GM12801 (cell line): ENCODE results near the gene NCOA7.

ENCODE experiments used
- TF ChIP-seq, protein P1 (sequence below): IDR thresholded peaks from one replicate; pipeline ENCODE4 v1.5.1; 2011; ENCODE audit warnings: control low read depth; ENCODE audit not compliant: insufficient read length; ENCODE audit errors: extremely low read depth

The NCOA7 gene

DNA sequence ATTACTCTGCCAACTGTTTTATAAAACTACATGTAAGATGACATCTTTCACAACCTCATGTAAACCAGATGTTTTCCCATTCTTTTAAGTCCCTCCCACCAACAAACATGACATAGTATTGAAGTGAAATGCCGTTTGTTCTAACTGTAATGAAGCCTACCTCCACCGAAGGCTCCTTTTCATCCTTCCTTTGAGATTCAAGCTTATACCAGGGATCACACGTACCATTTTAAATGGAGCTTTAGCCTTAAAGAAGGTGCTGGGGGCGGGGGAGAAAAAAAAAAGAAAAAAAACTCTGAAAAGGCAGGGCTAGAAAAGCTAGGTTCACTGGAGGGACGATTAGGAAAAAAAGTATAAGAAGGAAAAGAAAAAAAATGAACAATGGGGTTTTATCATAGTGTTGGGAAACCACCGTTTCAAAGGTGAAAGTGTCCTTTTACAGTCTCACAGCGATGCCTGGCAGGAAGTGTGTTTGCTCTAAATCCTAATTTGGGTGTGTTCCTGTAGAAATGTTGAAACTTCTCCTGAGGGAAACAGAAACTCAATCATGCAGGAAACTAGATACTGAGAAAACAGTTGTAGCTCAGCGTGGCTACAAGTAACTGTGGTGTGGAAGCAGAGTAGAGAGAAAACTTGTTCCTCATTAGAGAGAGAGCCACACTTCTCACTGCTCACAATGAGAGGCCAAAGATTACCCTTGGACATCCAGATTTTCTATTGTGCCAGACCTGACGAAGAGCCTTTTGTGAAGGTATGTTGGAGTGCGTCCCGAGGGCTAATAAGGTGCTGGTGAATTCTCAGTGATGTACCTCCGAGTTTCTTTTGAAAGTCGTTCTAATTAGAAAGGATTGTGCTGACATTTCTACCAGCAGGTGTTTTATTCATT, 128.2 kb downstream of the NCOA7 start:
- TF ChIP-seq, protein P1, sequence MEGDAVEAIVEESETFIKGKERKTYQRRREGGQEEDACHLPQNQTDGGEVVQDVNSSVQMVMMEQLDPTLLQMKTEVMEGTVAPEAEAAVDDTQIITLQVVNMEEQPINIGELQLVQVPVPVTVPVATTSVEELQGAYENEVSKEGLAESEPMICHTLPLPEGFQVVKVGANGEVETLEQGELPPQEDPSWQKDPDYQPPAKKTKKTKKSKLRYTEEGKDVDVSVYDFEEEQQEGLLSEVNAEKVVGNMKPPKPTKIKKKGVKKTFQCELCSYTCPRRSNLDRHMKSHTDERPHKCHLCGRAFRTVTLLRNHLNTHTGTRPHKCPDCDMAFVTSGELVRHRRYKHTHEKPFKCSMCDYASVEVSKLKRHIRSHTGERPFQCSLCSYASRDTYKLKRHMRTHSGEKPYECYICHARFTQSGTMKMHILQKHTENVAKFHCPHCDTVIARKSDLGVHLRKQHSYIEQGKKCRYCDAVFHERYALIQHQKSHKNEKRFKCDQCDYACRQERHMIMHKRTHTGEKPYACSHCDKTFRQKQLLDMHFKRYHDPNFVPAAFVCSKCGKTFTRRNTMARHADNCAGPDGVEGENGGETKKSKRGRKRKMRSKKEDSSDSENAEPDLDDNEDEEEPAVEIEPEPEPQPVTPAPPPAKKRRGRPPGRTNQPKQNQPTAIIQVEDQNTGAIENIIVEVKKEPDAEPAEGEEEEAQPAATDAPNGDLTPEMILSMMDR, result no peak

DNA sequence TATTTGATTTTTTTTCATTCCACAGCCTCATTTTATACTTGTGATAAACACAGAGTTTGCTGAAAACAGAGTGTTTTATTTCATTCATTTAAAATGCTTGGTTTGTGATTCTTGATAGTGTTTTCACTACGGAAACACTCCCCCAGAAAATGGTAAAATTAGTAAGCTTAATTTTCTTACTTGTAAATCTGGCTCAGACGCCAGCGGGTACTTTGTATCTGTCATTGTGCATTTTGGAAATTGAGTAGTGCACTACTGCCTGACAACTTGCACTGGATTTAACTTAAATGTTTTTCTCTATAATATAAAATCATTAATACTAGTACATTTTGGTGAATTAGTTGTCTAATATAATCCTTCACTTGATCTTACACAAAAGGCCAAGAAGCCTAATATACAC, 128.9 kb downstream of the NCOA7 start:
- TF ChIP-seq, protein P1, result no peak

DNA sequence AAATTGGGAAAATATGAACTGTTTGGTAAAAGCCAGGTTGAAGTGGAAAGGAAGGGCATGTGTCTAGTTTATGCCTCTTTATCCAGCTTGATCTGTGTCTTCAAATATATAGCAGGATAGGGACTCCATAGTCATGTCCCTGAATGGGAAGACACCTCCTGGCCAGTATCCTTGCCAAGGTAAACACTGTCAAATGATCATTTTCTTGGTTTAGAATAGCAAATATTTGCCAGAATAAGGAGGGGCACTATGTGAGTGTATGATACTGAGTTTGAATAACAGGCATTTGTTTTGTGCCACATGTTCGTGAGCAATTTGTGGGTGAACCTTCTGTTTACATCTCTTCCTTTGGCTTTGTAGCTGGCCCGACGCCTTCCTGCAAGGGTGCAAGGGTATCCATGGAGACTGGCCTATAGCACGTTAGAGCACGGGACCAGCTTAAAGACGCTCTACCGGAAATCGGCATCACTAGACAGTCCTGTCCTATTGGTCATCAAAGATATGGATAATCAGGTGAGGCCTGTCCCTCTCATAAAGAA, 131.6 kb downstream of the NCOA7 start:
- TF ChIP-seq, protein P1, result no peak

DNA sequence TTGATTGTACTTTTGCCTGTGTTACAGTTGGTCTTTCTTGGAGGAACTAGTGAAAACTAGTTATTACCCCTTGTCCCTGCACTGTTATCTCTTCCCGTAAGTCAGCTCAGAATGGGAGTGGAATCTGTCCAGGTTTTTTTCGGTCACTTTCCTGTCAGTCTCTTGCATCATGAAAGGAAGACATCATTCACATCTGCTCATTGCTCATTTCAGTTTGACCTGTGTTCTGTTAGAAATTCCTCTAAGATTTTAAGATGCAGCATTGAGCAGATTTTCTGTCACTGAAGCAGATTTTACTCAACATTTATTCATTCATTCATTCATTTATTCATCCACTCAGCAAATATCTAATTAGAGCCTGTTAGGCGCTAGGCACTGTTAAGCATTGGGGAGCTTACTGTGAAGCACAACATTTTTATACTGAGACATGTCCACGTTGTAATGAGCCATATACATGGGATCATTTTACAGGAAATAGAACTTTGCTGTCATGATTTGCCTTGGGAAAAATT, 132.7 kb downstream of the NCOA7 start:
- TF ChIP-seq, protein P1, result no peak

DNA sequence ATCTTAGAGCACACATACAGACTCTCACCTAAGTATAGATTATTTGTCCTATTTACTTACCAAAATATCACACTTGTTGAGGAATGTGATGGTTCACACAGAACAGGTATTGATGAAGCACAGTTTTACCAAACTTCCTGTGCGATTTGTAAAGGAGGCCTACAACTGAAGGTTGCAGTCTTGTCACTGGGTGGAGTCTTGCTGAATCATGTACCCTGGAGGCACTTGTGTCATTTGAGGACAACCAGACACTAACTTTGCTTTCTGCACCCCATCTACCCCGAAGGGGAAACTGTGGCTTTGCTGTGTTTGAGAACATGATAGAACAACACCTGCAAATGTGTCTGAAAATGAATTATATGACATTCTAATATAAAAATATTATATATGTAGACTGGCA, 133.4 kb downstream of the NCOA7 start:
- TF ChIP-seq, protein P1, result no peak

DNA sequence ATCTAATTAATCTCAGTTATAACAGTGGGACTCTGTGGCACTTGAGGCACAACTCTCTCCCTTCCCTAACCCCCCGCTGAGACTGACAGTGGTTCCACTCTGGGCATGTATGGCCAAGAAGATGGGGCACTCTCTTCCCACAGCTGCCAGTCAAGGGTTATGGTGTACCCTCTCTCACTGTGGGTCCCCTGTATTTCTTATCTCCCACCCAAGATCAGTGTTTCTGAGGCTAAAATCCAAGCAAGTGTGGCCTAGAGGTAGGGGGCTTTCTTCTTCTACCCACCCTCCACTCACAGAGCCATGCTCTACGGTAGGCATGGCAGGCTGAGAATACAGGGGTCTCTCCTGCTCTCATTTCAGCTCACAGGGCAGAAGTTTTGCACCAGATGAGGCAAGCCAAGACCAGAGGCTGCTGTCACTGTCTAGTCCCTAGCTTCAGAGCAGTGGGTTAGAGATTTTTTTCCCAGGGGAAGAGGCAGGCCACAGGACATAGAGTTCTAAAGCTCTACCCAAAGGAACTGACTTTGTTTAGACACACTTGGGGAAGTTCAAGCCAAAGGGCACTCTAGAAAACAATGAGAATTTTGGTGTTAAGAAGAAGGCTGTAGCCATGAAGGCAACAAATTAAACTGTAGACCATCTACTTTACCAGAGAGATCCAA, 134.1 kb downstream of the NCOA7 start:
- TF ChIP-seq, protein P1, result no peak

DNA sequence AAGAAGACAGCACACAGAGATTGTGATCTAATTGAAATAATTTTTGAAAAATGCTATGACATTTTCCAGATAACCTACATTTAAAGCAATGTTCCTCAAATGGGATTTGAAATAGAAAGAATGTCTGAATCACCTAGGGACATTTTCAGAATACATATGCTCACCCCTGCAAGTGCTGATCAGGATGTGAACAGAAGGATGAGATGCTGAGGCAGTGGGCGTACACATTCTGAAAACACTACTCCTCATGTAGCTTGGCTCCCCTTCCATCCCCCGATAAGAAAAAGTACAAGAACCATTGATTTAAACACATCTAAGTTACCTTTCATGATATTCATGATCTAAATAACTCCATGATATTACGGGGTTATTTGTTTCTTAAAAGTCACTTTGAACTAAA, 136.0 kb downstream of the NCOA7 start:
- TF ChIP-seq, protein P1, result no peak
